Uterus (tissue), 4 donors: ENCODE data around the gene MRPS6. TPM values are rescaled to one million over a fixed set of nuclear protein-coding genes. Genes with fewer than 3 reads are reported as not detected.

ENCODE experiments used
- DNase-seq, 2 donors: peaks; one replicate each; pipeline ENCODE4 v3.0.0-alpha.2; 2019 to 2020
- H3K27ac ChIP-seq, 2 donors: fragments of 200-600 bp; sonication (generic); 1 replicate in 1 of 2; 2 replicates in 1 of 2; pipeline ENCODE4 v1.5.1; 2016 to 2018
- H3K27me3 ChIP-seq, 2 donors: fragments of 200-600 bp; sonication (generic); one replicate each; pipeline ENCODE4 v1.5.1; 2018 to 2019; ENCODE audit warnings: control low read depth in 1 of 2
- H3K36me3 ChIP-seq, 2 donors: fragments of 200-600 bp; sonication (generic); one replicate each; pipeline ENCODE4 v1.5.1; 2019; ENCODE audit warnings: control low read depth in 1 of 2
- H3K4me1 ChIP-seq, 2 donors: fragments of 200-600 bp; sonication (generic); one replicate each; pipeline ENCODE4 v1.5.1; 2018 to 2019; ENCODE audit warnings: control low read depth in 1 of 2
- H3K4me3 ChIP-seq, 2 donors: fragments of 200-600 bp; sonication (generic); 1 replicate in 1 of 2; 2 replicates in 1 of 2; pipeline ENCODE4 v1.5.1; 2018 to 2019; ENCODE audit warnings: mild to moderate bottlenecking in 1 of 2
- H3K9me3 ChIP-seq, 2 donors: fragments of 200-600 bp; sonication (generic); one replicate each; pipeline ENCODE4 v1.5.1; 2019; ENCODE audit warnings: control low read depth in 1 of 2
- POLR2A ChIP-seq, 2 donors: fragments of 450-650 bp; IDR thresholded peaks; one replicate each; pipeline ENCODE4 v1.6.1; 2016; ENCODE audit warnings: antibody characterized with exemption in 2 of 2, mild to moderate bottlenecking in 1 of 2, moderate library complexity in 1 of 2
- intact Hi-C: fragments of 100-400 bp; cut with DNase I; formaldehyde crosslinking; loops from one replicate; pipeline ENCODE4 v1.15.1; 2023; ENCODE audit warnings: low total_unique reads
- total RNA-seq, 4 donors: library from RNA; depleted of rRNA in 3 of 4; stranded (reverse); fragments of >200 nt in 3 of 4; gene quantifications; one replicate each; pipeline versions ENCODE4 v1.1.0 to v1.2.4, GENCODE V29; 2014 to 2023
- TF ChIP-seq, protein P1 (sequence below), 4 experiments: fragments of 200-600 bp in 2 of 4; fragments of 450-650 bp in 2 of 4; sonication (generic) in 2 of 4; IDR thresholded peaks; one replicate each; pipeline ENCODE4 v1.5.1; 2016 to 2019; ENCODE audit warnings: antibody characterized with exemption in 4 of 4, mild to moderate bottlenecking in 2 of 4, moderate library complexity in 1 of 4
- donor health status: DM: yes; HTN: yes; CAD: no.

The MRPS6 gene
- total RNA-seq, 4 donors from 2014 or later, result 9.0 to 75.6 (median 33.5) TPM

DNA sequence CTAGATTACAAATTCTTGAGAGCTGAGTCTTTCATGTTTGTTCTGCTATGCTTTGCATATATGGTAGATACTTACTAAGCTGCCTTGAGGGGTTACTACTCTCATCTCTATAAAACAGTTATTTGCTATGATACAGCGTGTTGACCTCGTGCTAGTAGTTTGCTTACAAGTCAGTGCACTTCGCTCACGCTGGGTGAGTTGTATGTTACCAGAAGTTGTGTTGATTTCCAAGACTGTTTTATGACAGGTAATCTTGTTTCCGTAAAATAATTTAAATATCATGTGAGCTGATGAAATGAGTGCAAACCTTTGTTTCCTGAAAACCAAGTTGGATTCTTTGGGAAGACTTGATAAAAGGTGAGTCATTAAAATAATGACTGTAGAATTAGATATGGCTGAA is 7.3 kb downstream of the MRPS6 start:
- H3K27ac ChIP-seq, result no peak overlapping the region
- DNase-seq, result no peak
- peaks cover 0 to 21% of the 10 kb centered on the region in 2 donors for H3K4me1 ChIP-seq
- H3K36me3 ChIP-seq, result no peaks in the 10 kb centered on the region
- TF ChIP-seq, protein P1, sequence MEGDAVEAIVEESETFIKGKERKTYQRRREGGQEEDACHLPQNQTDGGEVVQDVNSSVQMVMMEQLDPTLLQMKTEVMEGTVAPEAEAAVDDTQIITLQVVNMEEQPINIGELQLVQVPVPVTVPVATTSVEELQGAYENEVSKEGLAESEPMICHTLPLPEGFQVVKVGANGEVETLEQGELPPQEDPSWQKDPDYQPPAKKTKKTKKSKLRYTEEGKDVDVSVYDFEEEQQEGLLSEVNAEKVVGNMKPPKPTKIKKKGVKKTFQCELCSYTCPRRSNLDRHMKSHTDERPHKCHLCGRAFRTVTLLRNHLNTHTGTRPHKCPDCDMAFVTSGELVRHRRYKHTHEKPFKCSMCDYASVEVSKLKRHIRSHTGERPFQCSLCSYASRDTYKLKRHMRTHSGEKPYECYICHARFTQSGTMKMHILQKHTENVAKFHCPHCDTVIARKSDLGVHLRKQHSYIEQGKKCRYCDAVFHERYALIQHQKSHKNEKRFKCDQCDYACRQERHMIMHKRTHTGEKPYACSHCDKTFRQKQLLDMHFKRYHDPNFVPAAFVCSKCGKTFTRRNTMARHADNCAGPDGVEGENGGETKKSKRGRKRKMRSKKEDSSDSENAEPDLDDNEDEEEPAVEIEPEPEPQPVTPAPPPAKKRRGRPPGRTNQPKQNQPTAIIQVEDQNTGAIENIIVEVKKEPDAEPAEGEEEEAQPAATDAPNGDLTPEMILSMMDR (IDR thresholded peaks at IDR 0.05), result no peak
- TF ChIP-seq POLR2A (IDR thresholded peaks at IDR 0.05), result no peak
- no peak overlapping the region for H3K4me3 ChIP-seq
- no peaks in the 10 kb centered on the region for H3K9me3 ChIP-seq
- no peaks in the 10 kb centered on the region for H3K27me3 ChIP-seq
- intact Hi-C loops, result no loop called here

DNA sequence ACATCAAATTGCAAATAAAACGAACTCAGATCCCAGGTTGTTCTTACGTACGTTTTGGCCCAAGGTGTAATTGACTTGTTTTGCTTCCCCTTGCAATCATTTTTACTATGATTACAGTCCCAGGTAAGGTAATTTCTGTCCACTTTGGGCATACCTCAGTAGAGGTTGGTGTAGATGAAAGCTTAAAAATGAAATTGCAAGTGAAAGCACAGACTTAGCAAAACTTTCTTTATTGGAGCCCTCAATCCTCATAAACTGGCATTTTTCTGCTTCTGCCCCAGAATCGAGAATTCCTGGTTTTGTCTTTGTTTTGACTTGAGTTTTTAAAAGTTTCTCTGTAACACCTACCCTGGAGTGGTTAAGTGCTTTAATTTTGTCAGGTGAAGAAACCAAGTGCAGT is 9.4 kb downstream of the MRPS6 start:
- no peaks in the 10 kb centered on the region for H3K27me3 ChIP-seq
- H3K9me3 ChIP-seq, result no peaks in the 10 kb centered on the region
- no peak overlapping the region for H3K4me3 ChIP-seq
- intact Hi-C loops, result no loop called here
- DNase-seq, result no peak
- TF ChIP-seq, protein P1 (IDR thresholded peaks at IDR 0.05), result no peak
- no peak for TF ChIP-seq POLR2A (IDR thresholded peaks at IDR 0.05)
- H3K27ac ChIP-seq, result no peak overlapping the region
- H3K36me3 ChIP-seq, result no peaks in the 10 kb centered on the region
- H3K4me1 ChIP-seq, result peaks cover 0 to 6% of the 10 kb centered on the region in 2 donors

DNA sequence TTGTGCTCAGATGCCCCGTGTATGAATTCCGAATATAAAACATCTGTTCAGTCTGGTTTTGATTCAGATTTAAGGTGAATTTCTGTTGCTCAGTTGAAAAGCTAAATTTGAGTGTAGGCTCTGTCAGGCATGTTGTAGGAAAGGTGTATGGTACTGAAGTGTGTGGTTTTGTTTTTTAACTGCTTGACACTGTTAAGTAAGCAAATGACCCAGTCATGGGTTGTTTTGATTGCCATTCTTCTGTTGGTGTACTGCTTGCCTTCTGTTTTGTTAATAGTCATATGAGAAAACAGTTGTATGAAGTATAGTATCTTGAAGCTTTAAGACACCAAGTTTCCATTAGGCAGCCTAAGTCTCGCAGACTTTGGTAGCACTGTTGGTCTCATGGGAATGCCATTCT is 10.0 kb downstream of the MRPS6 start:
- H3K27me3 ChIP-seq, result no peaks in the 10 kb centered on the region
- H3K9me3 ChIP-seq, result no peaks in the 10 kb centered on the region
- H3K4me3 ChIP-seq, result no peak overlapping the region
- H3K27ac ChIP-seq, result no peak overlapping the region
- DNase-seq, result no peak
- H3K36me3 ChIP-seq, result no peaks in the 10 kb centered on the region
- TF ChIP-seq POLR2A (IDR thresholded peaks at IDR 0.05), result no peak
- TF ChIP-seq, protein P1 (IDR thresholded peaks at IDR 0.05), result no peak
- H3K4me1 ChIP-seq, result peaks cover 0 to 6% of the 10 kb centered on the region in 2 donors
- intact Hi-C loops, result no loop called here

DNA sequence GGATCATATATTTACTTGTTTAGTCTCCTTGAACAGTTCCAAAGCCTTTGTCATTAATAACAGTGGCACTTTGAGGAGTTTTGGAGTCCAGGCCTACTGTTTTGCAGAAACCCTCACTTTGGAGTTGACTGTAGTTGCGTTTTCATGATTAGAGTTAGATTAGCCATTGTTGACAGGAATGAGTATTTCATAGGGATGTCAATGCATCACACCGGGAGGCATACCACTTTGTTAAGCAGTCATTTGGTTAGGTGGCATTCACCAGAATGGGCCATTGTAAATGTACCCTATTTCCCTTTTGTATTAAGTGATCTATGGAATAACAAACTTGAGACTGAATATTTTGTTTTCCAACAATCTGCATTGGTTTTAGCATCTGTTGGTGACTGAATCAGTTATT is 11.8 kb downstream of the MRPS6 start:
- no peaks in the 10 kb centered on the region for H3K36me3 ChIP-seq
- TF ChIP-seq POLR2A (IDR thresholded peaks at IDR 0.05), result no peak
- TF ChIP-seq, protein P1 (IDR thresholded peaks at IDR 0.05), result no peak
- H3K4me3 ChIP-seq, result no peak overlapping the region
- intact Hi-C loops, result no loop called here
- H3K27ac ChIP-seq, result no peak overlapping the region
- no peak for DNase-seq
- H3K9me3 ChIP-seq, result no peaks in the 10 kb centered on the region
- no peaks in the 10 kb centered on the region for H3K27me3 ChIP-seq
- H3K4me1 ChIP-seq, result peaks cover 0 to 6% of the 10 kb centered on the region in 2 donors

DNA sequence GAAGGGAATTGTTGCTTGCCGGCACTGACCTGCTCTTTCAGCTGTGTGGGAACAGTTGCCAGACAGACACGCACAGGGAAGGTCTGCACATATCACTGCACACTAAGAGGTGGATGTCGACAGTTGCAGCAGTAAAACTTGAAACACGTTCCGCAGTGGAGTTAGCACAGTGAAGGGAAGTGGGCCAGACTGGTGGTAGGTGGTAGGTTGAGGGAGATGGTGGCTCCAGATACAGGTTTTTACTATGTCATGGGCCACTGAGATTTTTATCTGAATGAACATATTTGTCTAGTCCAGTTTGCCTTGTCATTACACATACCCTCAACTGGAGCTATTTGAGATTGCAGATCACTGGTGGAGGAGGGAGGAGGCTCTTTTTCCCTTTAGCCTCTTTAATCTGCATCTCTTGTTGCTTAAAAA is 13.5 kb downstream of the MRPS6 start:
- H3K9me3 ChIP-seq, result no peaks in the 10 kb centered on the region
- H3K36me3 ChIP-seq, result no peaks in the 10 kb centered on the region
- intact Hi-C loops, result no loop called here
- no peak for DNase-seq
- TF ChIP-seq POLR2A (IDR thresholded peaks at IDR 0.05), result no peak
- TF ChIP-seq, protein P1 (IDR thresholded peaks at IDR 0.05), result no peak
- H3K27me3 ChIP-seq, result no peaks in the 10 kb centered on the region
- no peak overlapping the region for H3K4me3 ChIP-seq
- no peak overlapping the region for H3K27ac ChIP-seq
- H3K4me1 ChIP-seq, result no peaks in the 10 kb centered on the region
